ENCODE measurements around the gene HYI.
"Not testable (repeated sequence)": the region's sequence is repeated elsewhere in the genome, so short reads cannot be mapped to it uniquely, and the experiment has no call there.

Gene HYI

GRCh38 chr1:43464681-43465504 lies 11.2 kb upstream of the HYI start:
- no peak for DNase-seq

DNA sequence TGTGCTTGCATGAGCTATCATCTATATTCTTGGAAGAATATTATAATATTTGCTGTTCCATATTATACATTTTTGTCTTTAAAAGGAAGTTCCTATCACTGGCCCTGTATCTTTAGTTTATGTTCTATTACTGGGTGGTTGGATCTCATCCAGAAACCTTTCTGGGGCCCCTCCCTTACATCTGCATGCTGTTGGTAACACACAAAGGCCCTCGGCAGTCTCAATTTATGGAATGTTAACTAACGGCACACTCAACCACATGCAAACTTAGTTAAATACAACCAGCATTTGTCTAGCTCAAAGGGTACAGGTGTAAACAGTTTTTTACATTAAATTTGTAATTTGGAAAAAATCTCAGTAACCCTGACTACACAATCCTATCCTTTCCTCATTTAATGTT lies 9.7 kb upstream of the HYI start:
- no peak for DNase-seq

DNA sequence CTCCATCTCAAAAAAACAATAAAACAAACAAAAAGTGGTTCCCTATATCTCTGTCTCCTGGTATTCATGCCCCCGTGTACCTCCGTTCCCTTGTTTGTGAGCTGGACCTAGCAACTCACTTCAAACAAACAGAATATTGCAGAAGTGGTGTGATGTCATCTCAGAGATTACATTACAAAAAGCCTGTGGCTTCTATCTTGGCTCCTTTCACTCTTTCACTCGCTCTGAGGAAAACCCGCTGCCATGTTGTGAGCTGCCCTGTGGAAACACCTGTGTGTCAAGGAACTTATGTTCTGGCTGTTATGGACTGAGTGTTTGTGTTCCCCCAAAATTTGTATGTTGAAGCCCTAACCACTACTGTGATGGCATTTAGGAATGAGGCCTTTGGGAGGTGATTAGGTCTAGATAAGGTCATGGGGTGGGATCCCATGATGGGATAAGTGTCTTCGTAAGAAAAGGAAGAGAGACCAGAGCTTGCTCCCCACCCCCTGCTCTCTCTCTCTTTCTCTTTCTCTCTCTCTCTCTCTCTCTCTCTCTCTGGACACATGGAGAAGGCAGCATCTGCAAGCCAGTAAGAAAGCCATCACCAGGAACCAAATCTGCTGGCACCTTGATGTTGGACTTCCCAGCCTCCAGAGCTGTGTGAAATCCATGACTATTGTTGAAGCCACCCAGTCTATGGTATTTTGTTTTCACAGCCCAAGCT lies 7.4 kb upstream of the HYI start:
- no peak for DNase-seq

GRCh38 chr1:43458379-43458778 lies 4.6 kb upstream of the HYI start:
- DNase-seq: not testable (repeated sequence)

DNA sequence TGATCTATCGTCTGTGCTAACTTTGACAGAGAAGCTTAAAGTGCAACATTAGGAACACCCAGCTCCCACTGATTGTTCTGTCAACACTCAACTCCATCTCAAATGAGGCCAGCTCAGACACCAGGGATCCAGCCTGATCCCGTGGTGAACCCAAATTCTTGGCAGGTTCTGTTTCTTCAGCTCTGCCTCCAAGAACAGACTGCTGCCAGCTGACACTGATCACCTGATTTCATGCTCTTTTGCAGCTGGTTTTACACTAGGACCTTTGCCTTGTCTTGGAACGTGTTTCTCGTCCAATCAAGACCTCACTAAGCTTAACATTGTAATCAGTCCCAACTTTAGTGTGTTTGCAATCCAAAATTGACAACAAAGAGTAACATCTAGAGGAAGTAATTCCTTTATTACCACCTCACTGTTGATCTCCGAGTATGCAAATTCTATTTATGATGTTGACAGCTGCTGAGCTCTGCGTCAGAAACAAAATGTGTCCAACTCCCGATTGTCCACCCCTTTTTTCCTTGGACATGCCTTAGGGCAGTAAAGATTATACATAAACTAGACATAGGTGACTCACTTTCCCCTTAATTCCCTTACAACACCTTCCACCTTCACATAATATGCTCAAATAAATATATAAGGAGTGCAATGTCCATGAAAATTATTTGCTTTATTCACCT lies 1.6 kb upstream of the HYI start:
- DNase-seq: no peak

DNA sequence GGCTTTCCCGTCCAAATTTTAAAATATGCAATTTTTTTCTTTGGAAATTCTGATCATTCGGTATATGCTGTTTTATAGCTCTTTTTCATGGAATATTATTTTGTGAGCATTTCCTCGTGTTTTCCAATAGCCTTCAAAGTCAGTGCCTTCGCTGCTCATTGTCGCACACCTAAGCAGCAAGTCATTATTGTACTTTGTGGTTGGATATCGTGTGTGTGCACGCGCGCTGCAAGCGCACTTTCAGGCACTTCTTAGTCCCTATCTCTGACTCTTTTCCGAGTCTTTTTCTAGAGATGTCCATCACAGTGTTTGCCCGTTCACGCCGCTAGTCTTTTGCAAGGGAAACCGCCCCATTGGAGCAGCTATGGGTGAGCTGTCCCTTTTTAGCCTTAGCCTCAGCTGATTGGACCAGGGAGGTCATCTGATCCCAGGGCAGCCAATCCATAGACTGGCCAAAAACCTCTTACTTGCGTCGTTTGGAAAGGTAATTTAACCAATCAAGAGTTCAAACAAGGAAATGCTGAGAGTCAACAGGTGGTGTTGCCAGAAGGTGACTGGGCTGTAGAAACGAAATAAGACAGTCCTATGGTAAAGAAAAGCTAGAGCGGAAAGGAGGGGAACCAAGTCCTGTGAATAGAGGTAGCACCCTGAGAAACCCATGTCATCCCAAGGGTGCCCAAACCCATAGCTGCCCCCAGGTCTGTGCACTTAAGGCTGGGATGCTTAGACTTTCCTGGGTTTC lies 710 bp upstream of the HYI start:
- DNase-seq: peak; percentile 15

- no peak for DNase-seq
Observed at GRCh38 chr1:43452789-43453441, 816 bp downstream of the HYI start.

- no peak for DNase-seq
Observed at GRCh38 chr1:43451701-43452532, 1.8 kb downstream of the HYI start.

DNA sequence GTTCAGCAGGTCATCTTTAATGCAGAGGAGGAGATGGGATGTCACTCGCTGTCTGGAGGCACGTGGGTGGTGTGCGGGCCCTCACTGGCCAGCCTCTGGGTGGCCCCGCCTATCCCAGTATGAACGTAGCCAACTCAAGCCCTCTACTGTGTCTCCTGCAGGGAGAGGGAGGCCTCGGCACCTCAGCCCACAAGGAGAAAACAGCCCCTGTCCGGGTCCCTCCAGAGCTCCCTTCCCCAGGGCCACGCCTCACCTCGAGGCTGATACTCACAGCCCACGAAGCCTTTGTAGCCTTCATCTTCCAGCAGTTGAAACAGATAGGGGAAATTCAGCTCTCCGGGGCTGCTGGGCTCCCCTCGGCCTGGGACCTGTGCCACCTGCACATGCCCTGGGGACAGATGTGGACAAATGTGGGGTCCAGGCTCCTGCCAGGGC lies 2.6 kb downstream of the HYI start:
- DNase-seq: no peak

GRCh38 chr1:43450251-43450941 lies 3.3 kb downstream of the HYI start:
- DNase-seq: no peak

- DNase-seq: no peak
Observed at GRCh38 chr1:43449708-43450069, 4.0 kb downstream of the HYI start.

- DNase-seq: no peak
Observed at GRCh38 chr1:43448955-43449707, 4.6 kb downstream of the HYI start.

GRCh38 chr1:43447891-43448708 lies 5.6 kb downstream of the HYI start:
- no peak for DNase-seq

- no peak for DNase-seq
Observed at GRCh38 chr1:43446881-43447835, 6.6 kb downstream of the HYI start.

- no peak for DNase-seq
Observed at GRCh38 chr1:43446388-43446740, 7.4 kb downstream of the HYI start.

GRCh38 chr1:43445606-43446387 lies 7.9 kb downstream of the HYI start:
- no peak for DNase-seq

DNA sequence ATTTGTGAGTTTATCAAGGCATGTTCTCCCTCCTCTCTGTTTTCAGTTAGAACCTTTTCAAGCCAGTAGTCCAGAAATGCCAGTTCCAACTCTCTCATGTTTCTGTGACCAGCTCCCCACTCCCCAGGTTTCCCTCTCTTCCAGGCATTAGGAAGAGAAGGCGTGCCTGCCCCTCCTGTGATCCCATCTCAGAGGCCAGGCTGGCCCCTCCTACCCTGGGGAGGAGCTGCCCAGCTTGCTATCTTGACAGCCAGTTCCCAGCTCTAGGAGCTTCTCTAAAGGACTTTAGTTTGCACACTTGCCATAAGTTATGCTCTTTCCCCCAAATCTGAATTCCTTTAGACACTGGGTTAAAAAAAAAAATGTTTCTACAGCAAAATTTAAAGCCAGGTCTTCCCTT lies 8.9 kb downstream of the HYI start:
- no peak for DNase-seq
